NCI-H524 (cell line): ENCODE data around the gene IDS.

Experiments used
- DNase-seq, 2 experiments: peaks; one replicate each; lab custom pipeline; 2025; lab: John Stamatoyannopoulos, UW

Gene IDS

DNA sequence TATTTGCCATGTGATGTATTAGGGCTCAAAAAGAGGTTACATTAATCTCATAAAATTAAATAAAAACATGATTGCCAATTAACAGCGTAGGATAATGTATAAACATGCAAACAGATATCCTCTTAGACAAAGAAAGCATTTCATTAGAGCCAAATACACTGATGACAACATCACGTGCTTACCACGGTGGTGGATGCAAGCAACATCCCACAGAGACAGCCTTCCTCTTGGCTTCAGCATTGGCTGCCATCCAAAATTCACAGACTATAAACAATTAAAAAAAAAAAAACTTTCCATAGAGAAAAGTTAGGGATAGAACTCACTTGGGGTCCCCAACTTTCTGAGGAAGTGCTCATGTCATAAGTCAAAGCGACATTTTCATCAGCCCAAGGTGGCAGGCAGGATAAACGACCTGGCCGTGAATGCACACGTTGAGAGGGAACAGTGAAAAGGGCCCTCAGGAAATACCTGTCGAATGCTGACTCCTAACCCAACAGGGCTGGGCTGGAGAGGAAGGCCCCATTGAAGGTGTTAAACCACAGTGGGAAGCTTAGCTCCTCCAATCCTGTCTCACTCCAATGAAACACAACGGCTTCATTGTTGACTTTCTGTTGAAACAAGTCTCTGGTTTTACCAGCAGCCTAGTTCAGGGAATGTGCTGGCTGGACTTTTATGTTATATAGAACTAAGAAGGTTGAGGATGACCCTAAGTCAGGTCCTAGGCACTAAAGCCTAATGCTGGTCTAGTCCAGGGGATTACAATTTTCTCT, 48.4 kb downstream of the IDS start:
- DNase-seq = no peak

DNA sequence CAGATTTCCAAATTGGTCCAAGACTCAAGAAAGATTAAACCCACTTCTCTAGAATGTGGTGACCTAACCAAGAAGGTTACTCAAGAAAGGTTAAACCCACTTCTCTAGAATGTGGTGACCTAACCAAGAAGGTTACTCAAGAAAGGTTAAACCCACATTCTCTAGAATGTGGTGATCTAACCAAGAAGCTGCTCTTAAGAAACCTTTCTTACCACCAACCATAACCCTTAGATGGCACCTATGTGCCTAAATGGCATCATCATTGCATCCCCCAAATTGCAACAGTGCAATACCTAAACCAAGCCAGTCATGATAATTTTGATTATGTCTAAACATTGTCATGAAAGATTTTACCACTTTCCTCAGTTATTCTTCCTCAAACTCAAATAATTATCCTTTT, 49.2 kb downstream of the IDS start:
- DNase-seq = no peak

DNA sequence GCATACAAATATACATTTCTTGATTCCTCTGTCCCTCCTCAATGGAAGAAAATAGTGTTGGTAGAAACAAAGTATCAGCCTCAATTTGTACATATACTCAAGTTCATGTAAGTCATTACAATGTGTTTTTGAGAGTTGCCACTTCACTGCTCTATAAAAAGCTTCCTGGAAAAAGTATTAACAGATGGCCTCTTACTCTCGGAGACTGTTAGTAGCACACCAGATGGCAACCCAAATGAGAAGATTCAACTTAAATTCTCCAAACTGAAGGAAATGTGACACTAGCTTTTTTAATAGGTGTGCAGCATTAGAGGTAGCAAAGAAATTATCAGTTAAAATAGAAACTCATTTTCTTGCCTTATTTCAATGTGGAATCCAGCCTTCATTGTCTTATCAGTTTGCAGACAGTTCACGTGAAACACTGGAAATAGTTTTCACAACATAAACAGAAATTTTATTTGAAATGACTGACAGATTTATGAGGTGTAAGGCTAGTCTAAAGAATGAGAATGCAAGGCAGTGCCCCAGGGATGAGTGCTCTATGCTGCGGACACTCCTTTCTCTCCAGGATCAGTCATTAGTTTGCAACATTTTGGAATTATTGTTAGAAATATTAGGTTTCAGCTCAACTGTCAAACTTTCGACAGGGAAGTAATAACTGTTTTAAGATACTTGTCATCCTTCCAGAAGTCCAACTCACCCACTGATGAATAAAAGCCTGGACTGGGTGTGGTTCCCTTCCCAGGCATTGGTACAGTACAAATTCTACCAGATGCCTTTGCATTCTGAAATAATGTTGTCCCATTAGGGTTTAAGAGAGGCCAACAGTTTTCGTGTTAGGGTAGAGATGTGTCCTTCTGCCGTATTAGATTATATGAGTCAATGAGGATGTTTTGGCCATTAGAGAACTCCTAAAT, 50.9 kb downstream of the IDS start:
- DNase-seq = peak; percentile 83 to 94

DNA sequence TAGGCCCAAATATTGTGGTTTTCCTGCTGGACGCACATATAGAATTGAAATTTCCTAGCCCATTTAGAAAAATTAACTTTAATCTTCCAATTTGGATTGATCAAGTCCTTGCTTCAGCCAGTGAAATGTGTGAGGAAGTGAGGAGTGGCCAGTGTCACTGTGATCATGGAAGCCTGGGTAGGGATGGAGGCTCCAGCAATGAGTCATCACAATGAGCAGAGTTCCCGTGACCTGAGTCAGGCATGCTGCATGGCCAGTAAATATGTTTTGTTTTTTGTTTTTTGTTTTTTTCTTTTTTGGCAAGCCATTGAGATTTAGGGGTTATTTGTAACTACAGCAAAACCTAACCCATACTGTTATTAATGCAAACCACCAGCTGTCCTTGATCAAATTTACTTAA, 52.1 kb downstream of the IDS start:
- no peak for DNase-seq

DNA sequence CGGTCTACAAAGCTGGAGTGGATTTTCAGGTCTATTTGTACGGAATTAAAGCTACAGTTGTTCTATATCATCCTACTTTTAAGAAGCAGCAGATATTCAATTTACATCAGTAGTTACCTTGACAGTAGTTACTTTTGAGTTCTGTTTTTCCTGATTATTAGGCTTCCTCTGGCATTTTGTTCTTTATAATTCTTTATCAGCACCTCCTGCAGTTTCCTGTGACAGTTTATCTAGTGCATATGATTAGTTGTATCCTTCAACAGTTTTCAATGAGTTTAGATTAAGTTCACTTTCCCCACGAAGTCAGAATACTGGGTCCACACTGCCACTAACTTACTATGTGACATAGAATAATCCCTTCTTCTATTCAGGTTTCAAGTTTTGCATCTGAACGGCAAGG, 71.7 kb downstream of the IDS start:
- no peak for DNase-seq

DNA sequence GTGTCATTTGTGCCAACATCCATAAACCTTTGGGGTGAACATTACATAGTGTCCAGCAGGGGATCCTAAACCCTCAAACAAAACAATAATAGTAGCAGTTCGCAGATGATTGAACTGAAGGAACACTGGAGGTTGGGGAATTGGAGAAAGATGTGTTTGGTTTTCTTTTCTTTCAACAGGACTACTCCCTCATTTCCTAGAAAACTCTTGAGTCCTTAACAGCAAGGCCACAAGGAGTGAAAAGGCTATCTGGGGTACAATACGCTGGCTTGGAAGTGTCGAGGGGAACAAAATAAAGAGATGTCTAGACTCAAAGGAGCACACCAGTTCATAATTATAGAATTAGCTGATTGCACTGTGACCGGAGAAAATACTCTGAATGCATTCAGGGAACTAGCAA, 72.1 kb downstream of the IDS start:
- no peak for DNase-seq
